HG03460 (cell line): Measurements from ENCODE around the gene PPP4C.
A peak's percentile ranks its signal among the peaks of the same experiment; 100 is the strongest.
"Not testable (repeated sequence)": the region's sequence is repeated elsewhere in the genome, so short reads cannot be mapped to it uniquely, and the experiment has no call there.

Source experiments
- ATAC-seq: cut with Tn5 transposase; IDR thresholded peaks from one replicate; pipeline ENCODE4 v1.9.1; 2021; ENCODE audit not compliant: unreplicated experiment

The PPP4C gene

DNA sequence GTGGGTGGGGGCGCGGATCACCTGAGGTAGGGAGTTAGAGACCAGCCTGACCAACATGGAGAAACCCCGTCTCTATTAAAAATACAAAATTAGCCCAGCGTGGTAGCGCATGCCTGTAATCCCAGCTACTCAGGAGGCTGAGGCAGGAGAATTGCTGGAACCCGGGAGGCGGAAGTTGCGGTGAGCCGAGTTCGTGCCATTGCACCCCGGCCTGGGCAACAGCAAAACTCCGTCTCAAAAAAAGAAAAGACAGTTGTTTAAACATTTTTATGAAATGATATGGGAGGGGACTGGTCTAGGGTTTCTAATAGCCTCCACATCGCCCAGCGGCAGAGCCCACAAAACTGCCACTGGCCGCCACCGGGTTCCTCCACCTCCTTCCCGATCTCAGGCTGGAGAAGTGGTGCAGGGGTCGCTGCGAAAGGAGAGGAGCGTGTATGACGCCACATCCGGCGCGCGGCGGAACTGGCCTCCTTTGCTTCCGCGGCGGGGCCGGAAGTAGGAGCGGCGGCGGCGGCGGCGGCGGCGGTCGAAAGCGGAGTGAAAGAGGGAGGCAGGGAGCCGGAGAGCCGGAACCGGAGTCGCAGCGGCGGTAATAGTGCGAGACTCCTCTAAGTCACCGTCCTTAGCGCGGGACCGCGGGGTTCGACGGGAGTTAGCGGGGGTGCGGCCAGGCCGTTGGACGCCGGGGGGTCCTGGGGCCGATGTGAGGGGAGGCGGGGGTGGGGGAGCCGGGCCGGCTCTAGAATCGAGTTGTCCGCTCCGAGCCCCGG, at the start of gene PPP4C:
TSS of gene PPP4C (plus strand) at position 492 of the 773 bp plus-strand sequence. CDS start 384 bp downstream, outside the sequence.
- peak; percentile 64 for ATAC-seq

DNA sequence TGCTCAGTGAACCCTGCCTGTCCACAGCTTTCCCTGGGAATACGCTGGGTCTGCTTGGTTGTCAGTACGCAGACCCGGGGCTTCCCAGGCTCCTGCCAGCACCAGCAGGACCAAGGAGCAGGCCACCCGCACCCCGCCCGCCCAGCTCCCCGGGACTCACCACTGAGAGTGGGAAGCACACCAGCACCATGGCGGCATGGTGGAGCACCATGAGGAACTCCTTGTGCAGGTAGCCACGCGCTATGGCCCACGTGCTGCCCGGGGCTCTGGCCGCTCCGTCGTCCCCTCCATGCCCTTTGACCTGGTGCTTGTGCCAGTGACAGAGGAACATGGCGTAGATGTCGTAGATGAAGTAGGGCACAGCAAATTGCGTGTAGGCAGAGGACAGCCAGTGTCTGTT, 49.3 kb upstream of the PPP4C start:
- ATAC-seq = no peak

DNA sequence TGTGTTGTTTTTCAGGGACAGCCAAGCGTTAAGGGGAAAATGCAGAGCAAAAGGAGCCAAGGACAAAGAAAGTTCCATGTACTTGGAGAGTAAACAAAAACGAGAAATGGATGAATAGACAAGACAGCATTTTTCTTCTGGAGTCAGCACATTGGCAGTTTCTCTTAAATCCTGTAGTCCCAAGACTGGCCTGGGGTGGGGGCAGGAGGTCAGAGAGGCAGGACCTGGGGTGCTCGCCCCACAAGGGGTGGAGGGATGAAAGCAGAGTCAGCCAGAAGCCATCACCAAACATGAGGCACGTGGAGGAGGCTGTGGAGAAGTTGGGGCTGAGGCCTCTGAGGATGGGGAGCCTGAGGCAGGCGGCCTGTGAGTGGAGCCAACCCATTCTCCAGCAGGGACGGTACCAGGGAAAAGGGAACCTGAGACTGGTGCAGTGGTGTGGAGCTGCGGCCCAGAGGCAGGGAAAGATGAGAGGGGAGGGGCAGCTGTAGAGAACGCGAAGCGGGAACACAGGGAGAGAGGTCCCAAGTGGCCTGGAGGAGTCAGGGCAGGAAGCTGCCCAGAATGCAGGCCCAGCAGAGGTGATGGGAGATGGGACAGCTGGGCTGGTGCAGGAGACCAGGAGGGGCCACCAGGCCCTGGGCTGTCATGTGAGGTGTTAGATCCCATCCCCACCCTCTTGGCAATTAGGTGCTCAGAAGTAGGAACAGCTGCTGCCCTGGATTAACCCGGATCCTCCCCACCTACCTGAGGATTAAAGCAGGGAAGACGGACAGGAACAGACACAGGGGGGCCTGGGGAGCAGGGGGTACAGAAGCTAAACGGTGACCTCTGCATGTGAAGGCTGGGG, 48.0 kb upstream of the PPP4C start:
- ATAC-seq = no peak

DNA sequence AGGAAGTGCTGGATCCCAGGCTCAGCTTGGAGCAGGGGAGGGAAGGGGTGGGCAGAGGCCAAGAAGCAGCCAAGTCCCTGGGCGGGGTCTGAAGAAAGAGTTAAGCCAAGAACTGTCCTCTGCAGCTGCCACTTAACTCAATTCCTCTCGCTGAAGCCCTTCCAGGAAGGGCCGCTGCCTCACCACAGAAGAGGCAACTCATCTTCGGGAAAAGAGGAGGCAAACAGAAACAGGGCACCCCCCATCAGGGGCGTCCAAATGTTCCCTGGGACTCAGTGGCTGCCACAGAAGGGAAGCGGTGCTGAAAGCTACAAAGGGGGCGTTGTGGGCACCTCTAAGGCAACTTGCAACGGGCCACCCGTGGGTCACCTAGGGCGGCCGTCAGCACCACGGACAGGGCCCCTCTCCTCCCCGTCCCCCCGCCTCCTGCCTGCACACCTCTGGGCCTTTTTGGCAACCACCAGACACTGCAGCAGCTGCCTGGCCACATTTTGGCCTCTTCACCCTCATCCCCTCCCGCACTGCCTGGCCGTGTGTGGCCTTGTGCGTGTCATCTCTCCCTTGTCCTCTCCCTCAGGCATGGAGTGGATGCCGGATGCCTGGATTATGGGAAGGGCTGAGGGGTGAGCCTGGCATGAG, 47.2 kb upstream of the PPP4C start:
- no peak for ATAC-seq

DNA sequence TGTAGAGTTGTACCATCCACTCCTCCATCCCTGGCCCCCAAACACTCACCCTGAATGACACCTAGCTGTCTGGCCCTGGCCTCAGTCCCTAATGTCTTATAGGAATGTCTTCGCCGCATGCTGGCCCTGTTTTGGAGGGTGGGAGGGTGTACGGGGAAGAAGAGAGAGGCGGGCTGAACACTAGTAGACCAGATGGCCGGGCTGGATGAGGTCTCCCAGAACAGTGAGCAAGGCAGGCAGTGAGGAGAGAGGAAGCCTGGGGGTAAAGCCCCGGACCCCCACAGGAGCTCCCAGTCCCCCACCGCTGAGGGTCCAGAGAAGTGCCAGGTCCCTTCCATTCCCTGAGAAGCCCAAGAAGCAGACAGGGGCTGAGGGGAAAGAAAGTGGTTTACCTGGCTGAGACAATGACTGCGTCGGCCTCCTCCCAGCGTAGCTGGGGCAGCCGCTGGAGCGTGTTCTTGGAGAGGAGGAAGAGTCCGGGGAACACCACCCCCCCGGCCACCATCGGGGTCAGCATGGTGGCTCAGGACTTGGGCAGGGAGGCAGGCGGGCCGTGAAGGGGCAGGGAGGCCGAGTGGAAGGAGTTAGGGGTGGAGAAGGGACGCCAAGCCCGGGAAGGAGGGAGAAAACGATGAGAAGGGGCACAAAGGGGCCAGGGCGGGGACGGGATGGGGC, 45.6 kb upstream of the PPP4C start:
- no peak for ATAC-seq

DNA sequence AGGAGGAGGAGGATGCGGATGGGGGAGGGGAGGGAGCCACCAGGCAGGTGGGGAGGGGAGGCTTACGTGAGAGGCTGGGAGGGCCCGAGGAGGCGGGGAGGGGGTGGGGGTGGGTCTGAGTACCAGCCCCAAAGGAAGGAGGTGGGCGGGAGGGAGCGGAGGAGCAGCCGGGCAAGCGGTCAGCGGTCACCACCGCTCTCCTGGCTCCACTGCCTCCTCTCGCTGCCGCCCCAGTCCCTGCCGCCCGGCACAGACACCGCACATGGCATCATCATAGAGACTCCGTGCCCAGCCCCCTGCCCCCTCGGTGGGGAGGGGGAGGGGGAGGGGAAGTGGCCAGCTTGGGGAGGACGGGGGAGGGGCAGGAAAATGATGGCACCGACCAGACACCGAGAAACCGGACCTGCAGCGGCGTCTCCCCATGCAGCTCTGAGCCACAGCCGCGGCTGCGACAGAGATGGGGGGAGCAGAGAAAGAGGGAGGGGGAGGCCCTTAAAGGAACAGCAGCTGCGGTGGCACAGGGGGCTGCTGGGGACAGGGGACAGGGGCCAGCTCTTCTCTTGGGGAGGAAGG, 44.9 kb upstream of the PPP4C start, which contains the start of gene TLCD3B:
TSS of gene TLCD3B (minus strand) at position 431 of the 573 bp plus-strand sequence. CDS start 744 bp downstream, outside the sequence.
- no peak for ATAC-seq

DNA sequence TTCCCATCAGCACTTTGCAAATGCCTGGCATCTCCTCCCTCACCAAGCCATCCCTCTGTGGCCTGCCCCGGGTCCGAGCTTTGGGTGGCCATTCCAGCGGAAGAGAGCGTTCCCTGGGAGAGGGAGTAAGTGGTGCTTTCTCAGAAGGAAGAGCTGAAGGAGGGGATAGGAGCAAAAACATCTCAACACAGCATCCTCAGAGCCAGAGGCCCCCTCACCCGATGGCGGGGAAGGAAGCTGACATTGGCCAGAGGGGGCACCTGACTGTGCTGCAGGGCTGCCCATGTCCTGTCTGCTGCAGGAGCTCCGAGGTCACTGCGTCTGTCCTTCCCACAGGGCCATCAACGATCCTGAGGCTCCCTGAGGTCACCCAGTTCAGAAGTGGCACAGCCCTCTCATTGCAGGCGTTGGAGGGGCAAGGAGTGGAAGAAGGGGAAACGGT, 44.3 kb upstream of the PPP4C start:
- no peak for ATAC-seq

DNA sequence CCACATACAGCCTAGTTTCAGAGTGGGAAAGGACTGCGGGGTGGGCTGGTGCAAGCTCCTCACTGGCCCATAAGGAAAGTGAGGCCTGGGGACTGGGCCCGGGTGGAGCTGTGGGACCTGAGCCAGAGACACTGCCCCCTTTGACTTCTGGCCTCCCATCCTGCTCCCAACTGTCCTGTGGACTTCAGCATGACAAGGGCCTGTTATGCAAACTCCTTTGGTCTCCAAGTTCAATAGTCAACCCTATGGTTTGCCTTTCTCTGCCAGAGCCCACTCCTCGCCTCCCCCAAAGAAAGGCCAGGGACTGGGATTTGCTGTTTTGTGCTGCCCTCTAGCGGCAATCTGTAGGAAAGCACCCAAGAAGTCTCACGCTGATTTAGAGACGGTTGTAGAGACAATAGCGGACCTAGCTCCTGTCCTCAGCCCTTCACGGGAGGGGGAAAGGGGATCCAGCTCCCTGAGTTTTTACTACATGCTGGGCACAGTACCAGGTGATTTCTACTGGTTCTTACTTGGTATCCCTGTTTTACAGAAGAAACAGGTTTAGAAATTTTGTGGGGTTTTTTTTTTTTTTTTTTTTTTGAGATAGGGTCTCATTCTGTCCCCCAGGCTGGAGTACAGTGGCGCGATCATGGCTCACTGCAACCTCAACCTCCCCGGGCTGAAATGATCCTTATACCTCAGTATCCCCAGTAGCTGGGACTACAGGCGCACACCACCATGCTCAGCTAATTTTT, 43.5 kb upstream of the PPP4C start:
- ATAC-seq = no peak

DNA sequence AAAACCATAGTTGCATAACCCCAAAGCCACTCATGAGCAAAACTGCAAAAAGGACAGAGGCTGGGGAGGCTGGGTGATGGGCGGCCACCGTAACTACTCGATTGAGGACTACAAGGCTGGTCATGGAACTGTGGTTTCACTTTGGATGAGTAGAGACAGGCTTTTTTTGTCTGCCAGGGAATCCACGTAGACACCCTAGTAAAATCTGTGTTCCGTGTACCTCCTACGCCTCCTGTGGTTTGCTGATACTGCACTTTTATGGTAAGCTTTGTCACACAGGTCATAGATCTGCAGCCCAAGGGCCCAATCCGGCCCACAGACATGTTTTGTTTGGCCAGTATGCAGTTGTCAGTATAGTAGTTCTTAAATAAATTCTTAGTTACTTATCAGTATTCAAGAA, 42.5 kb upstream of the PPP4C start:
- no peak for ATAC-seq

DNA sequence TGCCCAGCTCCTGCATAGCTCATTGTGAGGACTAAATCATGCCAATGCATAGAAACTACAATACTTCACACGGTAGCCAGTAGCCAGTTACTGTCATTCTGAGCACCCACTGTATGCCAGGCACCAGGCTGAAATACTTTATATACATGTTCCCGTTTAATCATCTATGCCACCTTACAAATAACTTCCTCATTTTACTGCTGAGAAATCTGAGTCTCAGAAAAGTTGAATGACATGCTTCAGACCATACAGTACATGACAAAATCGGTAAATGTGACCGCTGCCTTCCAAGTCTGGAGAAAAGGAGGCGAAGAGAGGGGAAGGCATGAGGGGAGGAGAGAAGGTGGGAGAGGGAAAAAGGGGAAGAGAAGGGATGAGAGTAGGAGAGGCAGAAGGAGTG, 35.6 kb upstream of the PPP4C start:
- no peak for ATAC-seq

DNA sequence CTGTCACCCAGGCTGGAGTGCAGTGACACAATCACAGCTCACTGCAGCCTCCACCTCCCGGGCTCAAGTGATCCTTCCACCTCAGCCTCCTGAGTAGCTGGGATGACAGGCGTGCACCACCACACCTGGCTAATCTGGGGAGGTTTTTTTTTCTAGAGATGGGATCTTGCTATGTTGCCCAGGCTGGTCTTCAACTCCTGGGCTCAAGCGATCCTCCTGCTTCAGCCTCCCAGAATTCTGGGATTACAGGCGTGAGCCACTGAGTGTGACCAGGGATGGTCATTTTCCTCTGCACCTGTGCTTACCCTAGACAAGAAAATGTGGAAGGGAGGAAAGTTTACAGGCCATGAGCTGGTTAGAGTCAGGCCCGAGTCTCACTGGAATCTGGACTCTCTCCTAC, 35.1 kb upstream of the PPP4C start:
- not testable (repeated sequence) for ATAC-seq

DNA sequence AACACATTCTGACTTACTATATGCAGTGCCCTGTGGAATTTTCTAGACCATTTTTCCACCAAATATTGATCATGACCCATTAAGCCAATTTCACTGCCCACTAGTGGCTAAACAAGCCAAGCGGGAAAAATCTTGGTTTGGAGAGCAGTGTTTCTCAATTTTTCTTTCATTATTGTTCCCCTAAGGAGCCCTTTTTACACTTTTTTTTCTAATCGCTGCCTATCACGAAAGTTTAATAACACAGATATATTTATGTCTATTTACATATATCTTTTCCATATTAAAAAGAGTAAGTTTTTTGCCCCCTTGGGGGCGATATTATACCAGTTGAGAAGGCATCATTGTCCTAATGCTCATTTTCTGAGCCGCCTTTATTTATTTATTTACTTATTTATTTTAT, 34.0 kb upstream of the PPP4C start:
- ATAC-seq = no peak

DNA sequence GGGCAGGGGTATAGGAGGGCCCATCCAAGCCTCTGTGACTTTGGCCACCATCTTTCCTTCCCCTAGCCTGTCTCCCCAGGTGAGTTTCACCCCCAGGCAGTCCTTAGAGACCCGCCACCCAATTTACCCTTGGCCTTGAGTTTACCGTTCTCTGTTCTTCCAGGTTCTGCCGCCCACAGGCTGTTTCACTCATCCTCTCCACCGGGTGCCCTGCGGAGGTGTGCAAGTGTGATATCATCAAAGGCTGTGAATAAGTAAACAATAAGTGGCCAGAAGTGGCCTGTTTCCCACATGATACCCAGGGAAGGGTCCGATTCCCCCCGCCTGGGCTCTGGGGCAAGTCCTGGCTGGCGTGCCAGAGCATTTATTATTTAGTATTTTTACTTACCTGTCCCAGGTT, 29.6 kb upstream of the PPP4C start:
- no peak for ATAC-seq

DNA sequence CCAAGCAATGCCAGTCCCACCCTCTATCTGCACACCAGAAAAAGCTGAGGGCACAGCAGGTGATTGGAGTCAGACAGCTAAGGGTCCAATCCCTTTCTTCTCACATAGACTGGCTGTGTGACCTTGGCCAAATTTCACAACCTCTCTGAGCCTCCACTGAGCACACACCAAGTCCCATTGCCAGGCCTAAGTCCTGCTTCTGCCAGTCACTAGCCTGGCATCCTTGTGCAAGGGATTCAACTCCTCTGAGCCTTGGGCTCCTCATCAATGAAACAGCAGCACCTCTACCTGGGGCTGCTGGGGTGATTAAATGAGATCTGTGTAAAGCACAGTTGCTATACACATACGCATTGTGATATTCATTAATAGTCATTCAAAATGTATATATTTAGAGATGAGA, 29.2 kb upstream of the PPP4C start:
- no peak for ATAC-seq

DNA sequence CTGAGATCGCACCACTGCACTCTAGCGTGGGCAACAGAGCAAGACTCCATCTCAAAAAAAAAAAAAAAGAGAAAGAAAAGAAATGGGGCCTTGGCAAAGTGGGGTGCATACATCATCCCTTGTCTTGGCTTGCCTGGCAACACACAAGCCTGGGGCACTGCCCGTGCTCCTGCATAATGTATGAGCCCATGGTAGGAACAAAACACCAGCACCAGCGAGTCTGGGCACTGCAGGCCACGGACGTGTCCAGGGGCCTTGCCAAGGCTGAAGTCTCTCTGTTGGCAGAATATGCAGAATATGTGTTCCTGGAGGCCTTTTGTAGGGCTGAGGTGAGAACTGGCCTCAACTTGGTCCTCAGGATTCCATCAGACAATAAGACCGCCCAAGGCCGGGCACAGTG, 25.9 kb upstream of the PPP4C start:
- no peak for ATAC-seq

DNA sequence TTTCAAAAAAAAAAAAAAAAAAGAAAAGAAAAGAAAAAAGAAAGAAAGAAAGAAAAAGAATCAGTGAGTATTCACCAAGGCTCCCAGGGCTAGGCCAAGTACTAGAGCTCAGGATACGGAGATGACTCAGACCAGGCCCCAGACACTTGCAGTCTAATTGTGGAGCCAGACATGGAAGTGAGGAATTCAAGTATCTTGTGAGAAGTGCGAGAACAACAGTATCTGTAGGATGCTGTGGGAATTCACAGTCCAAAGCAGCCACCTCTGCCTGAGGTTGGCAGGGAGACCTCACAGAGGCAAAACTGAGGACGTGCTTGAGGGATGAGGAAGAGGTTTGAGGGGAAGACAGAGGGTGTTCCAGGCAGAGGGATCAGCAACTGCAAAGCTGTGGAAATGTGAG, 24.3 kb upstream of the PPP4C start:
- no peak for ATAC-seq

DNA sequence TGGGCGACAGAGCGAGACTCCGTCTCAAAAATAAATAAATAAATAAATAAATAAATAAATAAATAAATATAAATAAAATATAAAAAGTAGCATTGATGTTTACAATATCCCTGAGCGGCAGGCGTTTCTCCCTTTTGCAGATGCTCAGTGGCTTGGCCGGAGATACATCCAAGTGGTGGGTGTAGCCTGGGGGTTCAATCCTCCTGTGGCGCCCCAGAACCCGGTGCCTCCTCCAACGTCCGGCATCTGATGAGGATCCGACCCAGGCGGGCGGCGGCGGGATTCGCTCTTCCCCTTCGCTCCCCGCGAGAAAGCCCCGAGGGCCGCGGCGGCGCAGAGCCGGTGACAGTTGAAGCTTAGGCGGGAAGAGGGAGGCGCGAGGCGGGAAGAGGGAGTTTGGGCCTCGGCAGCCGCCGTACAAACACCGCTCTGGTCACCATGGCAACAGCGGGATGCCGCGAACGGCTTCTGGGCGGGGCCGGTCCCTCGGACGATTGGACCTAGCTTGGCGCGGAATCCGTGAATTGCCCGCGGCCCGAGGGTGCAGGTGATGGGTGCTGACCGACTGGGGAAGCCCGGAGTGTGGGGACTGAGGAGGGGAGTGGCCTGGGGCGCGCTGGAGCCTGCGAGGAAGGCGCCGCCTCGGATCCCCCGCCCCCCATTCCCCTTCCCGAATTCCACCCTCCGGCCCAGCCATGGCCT, 23.0 kb upstream of the PPP4C start:
- peak; percentile 60 for ATAC-seq

DNA sequence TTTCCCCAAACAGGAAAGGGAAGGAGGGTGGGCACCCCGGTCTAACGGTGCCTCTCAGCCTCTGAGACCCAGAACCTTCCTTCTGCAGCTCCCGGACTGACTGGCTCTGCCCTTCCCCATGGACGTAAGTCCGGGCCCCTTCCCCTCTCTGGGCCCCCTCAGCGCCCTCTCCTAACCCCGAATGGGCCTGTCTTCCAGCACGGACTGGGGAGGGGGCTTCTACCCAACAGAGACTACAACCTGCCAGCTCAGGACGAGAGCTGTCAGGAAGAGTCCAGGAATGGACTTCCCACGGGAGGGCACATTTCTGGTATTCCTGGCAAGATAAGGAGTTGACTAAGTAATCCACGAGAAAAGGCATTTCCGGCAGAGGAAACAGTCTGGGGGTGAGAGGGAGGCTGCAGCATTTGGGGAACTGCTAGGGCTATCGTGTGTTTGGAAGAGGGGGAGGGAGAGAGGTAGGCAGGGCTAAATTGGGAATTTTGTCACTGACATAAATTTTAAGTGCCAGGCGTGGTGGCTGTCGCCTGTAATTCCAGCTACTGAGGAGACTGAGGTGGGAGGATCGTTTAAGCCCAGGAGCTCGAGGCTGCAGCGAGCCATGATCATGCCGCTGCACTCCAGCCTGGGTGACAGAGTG, 22.3 kb upstream of the PPP4C start:
- ATAC-seq = peak; percentile 14

DNA sequence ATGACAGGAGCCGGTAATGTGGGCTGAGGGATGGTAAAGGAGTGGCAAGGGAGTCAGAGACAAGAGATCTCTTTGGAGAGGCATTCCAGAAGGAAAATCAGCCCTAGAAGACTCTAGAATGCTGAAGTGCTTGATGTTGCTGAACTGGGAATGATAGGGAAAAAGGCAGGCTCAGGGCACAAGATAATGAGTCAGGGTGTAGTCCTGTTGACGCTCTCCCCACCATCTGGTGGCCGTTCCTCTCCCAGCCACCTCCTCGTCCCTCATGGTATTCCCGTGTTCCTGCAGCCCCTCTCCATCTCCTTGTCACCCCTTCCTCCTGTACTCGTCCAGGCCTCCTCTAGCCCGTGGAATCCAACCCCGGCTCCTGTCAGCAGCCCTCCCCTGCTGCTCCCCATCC, 21.3 kb upstream of the PPP4C start:
- no peak for ATAC-seq
